GM12801 (cell line): ENCODE measurements around the gene PALM.

Source experiments
- CTCF ChIP-seq: IDR thresholded peaks from one replicate; pipeline ENCODE4 v1.5.1; 2011; ENCODE audit warnings: control low read depth; ENCODE audit not compliant: insufficient read length; ENCODE audit errors: extremely low read depth

The PALM gene

DNA sequence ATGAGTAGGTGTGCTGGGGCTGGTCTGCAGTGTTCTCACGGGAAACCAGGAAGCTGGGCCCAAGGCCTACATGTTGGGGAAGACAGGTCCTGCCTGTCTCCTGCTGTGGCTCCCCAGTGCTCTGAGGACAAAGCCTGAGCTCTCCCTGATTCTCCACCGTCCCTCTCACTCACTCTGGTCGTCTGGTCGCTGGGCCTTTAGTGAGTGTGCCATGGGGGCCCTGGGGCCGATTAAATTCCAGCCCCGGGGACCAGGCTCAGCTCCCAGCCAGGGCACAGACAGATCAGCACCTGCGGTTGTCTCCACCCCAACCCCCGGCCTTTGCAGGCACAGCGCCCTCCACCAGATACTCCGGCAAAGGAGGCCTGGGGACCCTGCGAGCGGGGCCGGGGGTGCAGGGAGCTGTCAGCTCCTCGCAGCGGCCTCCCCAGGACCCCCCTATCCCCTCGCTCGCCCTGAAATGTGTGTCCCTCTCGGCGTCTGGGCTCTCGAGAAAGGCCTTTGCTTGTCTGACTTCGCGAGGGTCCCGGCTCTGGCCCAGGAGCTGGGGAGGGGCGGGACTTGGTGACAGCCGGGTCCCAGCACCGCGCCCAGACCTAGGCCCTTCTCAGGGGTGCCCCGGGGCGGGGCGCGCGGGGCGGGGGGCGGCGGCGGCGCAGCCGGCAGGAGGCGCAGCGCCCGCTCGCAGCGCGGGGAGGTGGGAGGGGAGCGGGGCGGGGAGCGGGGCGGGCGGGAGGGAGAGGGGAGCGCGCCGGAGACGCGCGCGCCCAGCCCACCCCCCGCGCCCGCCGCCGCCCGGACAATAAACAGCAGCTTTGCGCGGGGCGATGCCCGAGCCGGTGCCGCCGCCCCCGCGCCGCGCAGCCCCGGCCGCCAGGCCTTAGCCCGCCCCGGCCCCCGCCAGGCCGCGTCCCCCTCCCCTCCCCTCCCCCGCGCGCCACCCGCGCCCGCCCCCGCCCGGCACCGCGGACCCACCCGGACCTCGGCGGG is at the start of gene PALM:
TSS of gene PALM (plus strand) at position 782 of the 990 bp plus-strand sequence. CDS start 212 bp downstream, outside the sequence.
- TF ChIP-seq CTCF, result no peak

- TF ChIP-seq CTCF, result no peak
Observed at GRCh38 chr19:660793-661426, 47.8 kb upstream of the PALM start.

GRCh38 chr19:661427-662196 is 47.1 kb upstream of the PALM start:
- no peak for TF ChIP-seq CTCF

DNA sequence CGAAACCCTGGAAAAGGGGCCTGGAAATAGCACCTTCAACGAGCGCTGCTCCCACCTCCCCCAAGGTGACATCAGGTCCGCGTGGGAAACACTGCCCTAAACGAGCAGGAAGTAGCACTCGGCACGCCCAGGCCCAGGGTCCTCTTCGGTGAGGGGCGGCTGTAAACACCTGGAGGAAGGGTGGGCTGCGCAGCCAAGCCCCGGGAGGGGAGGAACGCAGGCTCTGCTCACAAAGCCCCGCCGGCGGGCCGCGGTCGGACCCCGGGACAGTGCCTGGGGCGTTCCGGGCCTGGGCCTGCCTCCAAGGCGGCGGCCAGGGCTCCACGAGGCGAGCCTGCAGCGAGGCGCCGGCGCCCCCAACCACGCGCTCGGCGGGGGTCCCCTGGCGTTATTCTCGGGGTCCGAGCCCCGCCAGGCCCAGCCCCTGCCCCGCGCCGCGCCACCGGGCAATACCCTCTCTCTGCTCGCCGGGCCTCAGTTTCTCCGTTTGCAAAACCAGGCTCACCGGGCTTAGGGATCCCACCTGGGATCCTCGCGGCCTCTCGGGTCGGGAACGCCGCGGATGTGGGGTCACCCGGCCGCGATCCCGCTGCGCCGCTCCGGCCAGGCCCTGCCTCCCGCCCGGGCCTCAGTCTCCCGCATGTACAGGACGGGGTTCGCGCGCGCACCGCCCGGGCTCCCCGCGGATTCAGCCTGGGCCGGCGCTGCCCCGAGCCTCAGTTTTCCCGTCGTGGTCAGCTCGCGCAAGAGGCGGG is 46.4 kb upstream of the PALM start:
- no peak for TF ChIP-seq CTCF

- TF ChIP-seq CTCF, result no peak
Observed at GRCh38 chr19:662962-663681, 45.6 kb upstream of the PALM start, which contains the start of gene RNF126. Gene RNF126, minus strand, starts transcription at chr19:663214. Its CDS starts 93 bp downstream, at chr19:663121.

- no peak for TF ChIP-seq CTCF
Observed at GRCh38 chr19:663682-664117, 45.0 kb upstream of the PALM start.
